B cell (primary cell): Measurements from ENCODE around the gene SFXN2.

Source experiments
- CTCF ChIP-seq: fragments of 200-600 bp; IDR thresholded peaks from one replicate; pipeline ENCODE4 v1.8.0; 2022; ENCODE audit warnings: antibody characterized with exemption, mild to moderate bottlenecking
- EZH2 ChIP-seq: IDR thresholded peaks from 2 replicates; pipeline ENCODE4 v1.6.1; 2012; ENCODE audit warnings: borderline replicate concordance, low read depth, mild to moderate bottlenecking, moderate library complexity, low read length; ENCODE audit not compliant: insufficient read depth, poor library complexity, severe bottlenecking

GRCh38 chr10:102712843-102713538 lies 1.4 kb upstream of the SFXN2 start:
- TF ChIP-seq CTCF (no peak), EZH2 (no peak)
